Endothelial cell of umbilical vein (primary cell): ENCODE results near the gene IGFBP7. TPM values are rescaled to one million over a fixed set of nuclear protein-coding genes. Genes with fewer than 3 reads are reported as not detected.

Source experiments
- BruUV-seq: library from RNA; stranded (reverse); fragments of 400-500 nt; replicated peaks from 2 replicates; lab custom pipeline; 2021; lab: Mats Ljungman, UMichigan
- CTCF ChIA-PET: fragments of 300-600, 350-600 bp; sonication (Branson Sonifier 250); formaldehyde crosslinking; loops from one replicate; lab custom pipeline; 2021; ENCODE audit warnings: antibody characterized with exemption, inconsistent platforms; lab: Charles Lee
- POLR2A ChIA-PET: fragments of 300-600, 350-600 bp; sonication (Branson Sonifier 250); formaldehyde crosslinking; loops from one replicate; lab custom pipeline; 2021; ENCODE audit warnings: antibody characterized with exemption, inconsistent platforms; lab: Charles Lee
- DNase-seq: peaks from one replicate; pipeline ENCODE4 v3.0.0-alpha.2; 2011; ENCODE audit warnings: low read depth, low spot score
- FAIRE-seq: peaks from 2 replicates; lab custom pipeline; 2011; peaks lifted over from hg19 to GRCh38; lab: Jason Lieb, UNC
- H2AFZ ChIP-seq: 2 replicates; pipeline ENCODE4 v1.6.0; 2012; ENCODE audit warnings: low read depth, low read length, control low read depth, inconsistent platforms
- H3K27ac ChIP-seq: 2 replicates; pipeline ENCODE4 v1.5.1; 2011; ENCODE audit warnings: low read depth, mild to moderate bottlenecking, control low read depth, low read length, moderate library complexity; ENCODE audit not compliant: insufficient read depth
- H3K27me3 ChIP-seq, 2 experiments: 2 replicates each; pipeline versions ENCODE4 v1.6.0 to v1.6.1; 2011; ENCODE audit warnings: low read length in 2 of 2, mixed read lengths in 1 of 2; ENCODE audit not compliant: control insufficient read depth in 2 of 2, insufficient read depth in 2 of 2
- H3K36me3 ChIP-seq, 2 experiments: 2 replicates in 1 of 2; 3 replicates in 1 of 2; pipeline ENCODE4 v1.5.1; 2011; ENCODE audit warnings: low read length in 2 of 2, mild to moderate bottlenecking in 1 of 2, moderate library complexity in 1 of 2; ENCODE audit not compliant: control insufficient read depth in 2 of 2, insufficient read depth in 2 of 2; ENCODE audit errors: extremely low read depth in 1 of 2
- H3K4me1 ChIP-seq: 3 replicates; pipeline ENCODE4 v1.5.1; 2011; ENCODE audit warnings: mild to moderate bottlenecking, low read length; ENCODE audit not compliant: control insufficient read depth, insufficient read depth; ENCODE audit errors: extremely low read depth
- H3K4me2 ChIP-seq: 2 replicates; pipeline ENCODE4 v1.6.1; 2011; ENCODE audit warnings: low read length, control low read depth, mixed read lengths; ENCODE audit not compliant: insufficient read depth
- H3K4me3 ChIP-seq, 3 experiments: fragments of 200-600 bp in 1 of 3; sonication (generic), shearing (Covaris generic) in 1 of 3; replicated peaks in 1 of 3; 2 replicates each; pipeline ENCODE4 v1.5.1; 2011 to 2016; ENCODE audit warnings: control low read depth in 3 of 3, low read length in 3 of 3, mild to moderate bottlenecking in 2 of 3, inconsistent platforms in 1 of 3, low read depth in 1 of 3, moderate library complexity in 1 of 3; ENCODE audit not compliant: insufficient read depth in 1 of 3
- H3K79me2 ChIP-seq: 2 replicates; pipeline ENCODE4 v1.6.0; 2012; ENCODE audit warnings: low read length, inconsistent platforms; ENCODE audit not compliant: control insufficient read depth, insufficient read depth
- H3K9ac ChIP-seq: replicated peaks from 2 replicates; pipeline ENCODE3; 2011; ENCODE audit warnings: low read length, control low read depth; ENCODE audit not compliant: insufficient read depth; ENCODE audit errors: extremely low read depth
- H3K9me1 ChIP-seq: replicated peaks from 3 replicates; pipeline ENCODE4 v1.6.0; 2011; ENCODE audit warnings: mild to moderate bottlenecking, low read length; ENCODE audit not compliant: control insufficient read depth, insufficient read depth; ENCODE audit errors: extremely low read depth
- H3K9me3 ChIP-seq: replicated peaks from 2 replicates; pipeline ENCODE4 v1.5.1; 2012; ENCODE audit warnings: low read length, inconsistent platforms; ENCODE audit not compliant: control insufficient read depth, insufficient read depth
- H4K20me1 ChIP-seq: replicated peaks from 2 replicates; pipeline ENCODE3; 2011; ENCODE audit warnings: mild to moderate bottlenecking, low read length; ENCODE audit not compliant: control insufficient read depth, insufficient read depth; ENCODE audit errors: extremely low read depth
- EZH2 ChIP-seq: IDR thresholded peaks from 2 replicates; pipeline ENCODE4 v1.6.1; 2012; ENCODE audit warnings: borderline replicate concordance, low read depth, mild to moderate bottlenecking, moderate library complexity, low read length, inconsistent platforms; ENCODE audit not compliant: severe bottlenecking
- FOS ChIP-seq: IDR thresholded peaks from 2 replicates; pipeline ENCODE4 v1.6.1; 2011; ENCODE audit warnings: mild to moderate bottlenecking, low read length, moderate library complexity, borderline replicate concordance; ENCODE audit not compliant: insufficient read depth
- GATA2 ChIP-seq: IDR thresholded peaks from 2 replicates; pipeline ENCODE4 v1.7.0; 2011; ENCODE audit warnings: low read depth, mild to moderate bottlenecking, moderate library complexity, mixed read lengths, low read length; ENCODE audit not compliant: insufficient read length, insufficient read depth
- JUN ChIP-seq: IDR thresholded peaks from 2 replicates; pipeline ENCODE4 v1.6.1; 2011; ENCODE audit warnings: borderline replicate concordance, low read depth; ENCODE audit not compliant: insufficient read length, insufficient read depth
- MYC ChIP-seq: IDR thresholded peaks from one replicate; pipeline ENCODE4 v1.6.1; 2011; ENCODE audit warnings: mild to moderate bottlenecking, low read depth, low read length
- POLR2A ChIP-seq: IDR thresholded peaks from 2 replicates; pipeline ENCODE4 v1.6.1; 2012; ENCODE audit warnings: low read depth, mild to moderate bottlenecking, control low read depth, low read length
- POLR2AphosphoS5 ChIP-seq: IDR thresholded peaks from 2 replicates; pipeline ENCODE4 v1.6.1; 2012; ENCODE audit warnings: low read depth, mild to moderate bottlenecking, control low read depth, low read length, moderate library complexity; ENCODE audit not compliant: insufficient read depth
- dilution Hi-C: fragments of 300-500 bp; cut with MboI; formaldehyde crosslinking; loops from one replicate; pipeline ENCODE4 v1.15.0; 2019; ENCODE audit warnings: low sequenced_read_pairs; ENCODE audit not compliant: extremely low pct_ligation_motif_present
- intact Hi-C: fragments of 100-400 bp; cut with micrococcal nuclease; formaldehyde crosslinking; loops from one replicate; pipeline ENCODE4 v1.10.0; 2022
- polyA plus RNA-seq, 4 experiments: library from polyadenylated mRNA; depleted of rRNA in 3 of 4; stranded (reverse) in 3 of 4; unstranded in 1 of 4; fragments of >200 nt; gene quantifications; 2 replicates each; pipeline versions ENCODE4 v1.2.1 to v1.2.3, GENCODE V29; 2011 to 2012; ENCODE audit warnings: missing spikeins in 1 of 4
- total RNA-seq: library from RNA; stranded (reverse); gene quantifications from 2 replicates; pipeline ENCODE4 v1.2.3, GENCODE V29; 2021
- TF ChIP-seq, protein P1 (sequence below), 2 donors: IDR thresholded peaks; 1 replicate in 1 of 2; 2 replicates in 1 of 2; pipeline ENCODE4 v1.5.1; 2011; ENCODE audit warnings: low read length in 2 of 2, mild to moderate bottlenecking in 2 of 2, moderate library complexity in 2 of 2, control low read depth in 1 of 2, inconsistent platforms in 1 of 2, low read depth in 1 of 2; ENCODE audit not compliant: insufficient read depth in 1 of 2; ENCODE audit errors: extremely low read depth in 1 of 2
- TF ChIP-seq, protein P2 (sequence below): IDR thresholded peaks from 2 replicates; pipeline ENCODE4 v1.6.1; 2011; ENCODE audit not compliant: insufficient read depth, insufficient read length

Gene IGFBP7
- total and polyA plus RNA-seq, 2 donors (not counting 3 experiments of a cell fraction or from before 2014, with no cell fraction given) = 526 to 770 TPM

DNA sequence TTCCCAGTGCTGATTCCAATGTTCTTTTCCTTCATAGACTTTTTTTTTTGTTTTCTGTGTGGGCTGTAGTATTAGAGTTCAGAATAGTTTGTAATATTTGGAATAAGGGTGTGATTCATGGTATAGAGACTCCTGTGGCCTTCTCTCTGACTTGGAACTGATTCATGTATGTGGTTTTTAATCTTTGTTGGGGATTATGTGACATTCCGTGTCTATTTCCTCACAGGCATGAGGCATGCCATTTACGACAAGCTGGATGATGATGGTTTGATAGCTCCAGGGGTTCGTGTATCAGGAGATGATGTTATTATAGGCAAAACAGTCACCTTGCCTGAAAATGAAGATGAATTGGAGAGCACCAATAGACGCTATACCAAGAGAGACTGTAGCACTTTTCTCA is 87.1 kb downstream of the IGFBP7 start:
- Histone ChIP-seq H3K9me1 (peaks cover 3% of the 10 kb centered on the region), H3K27ac (peak overlapping the region; percentile 26), H2AFZ (no peak overlapping the region), H3K9me3 (no peaks in the 10 kb centered on the region), H3K4me2 (no peak overlapping the region), H3K4me3 (no peak overlapping the region), H3K27me3 (no peaks in the 10 kb centered on the region), H3K79me2 (peaks cover 17% of the 10 kb centered on the region), H3K9ac (no peak overlapping the region), H3K36me3 (peaks cover 12 to 54% of the 10 kb centered on the region in 2 experiments), H3K4me1 (peaks cover 42% of the 10 kb centered on the region), H4K20me1 (no peaks in the 10 kb centered on the region)
- CTCF ChIA-PET = interaction anchor here (1.5 kb wide), 1 partner anchor 140 kb away, joined by 4 read pairs; no protein-coding TSS in a partner anchor
- dilution Hi-C loops = no loop called here
- peak; percentile 15 for FAIRE-seq
- DNase-seq = peak; percentile 57
- POLR2A ChIA-PET = interaction anchor here (0.6 kb wide), 1 partner anchor 20 kb away, joined by 7 read pairs; no protein-coding TSS in a partner anchor
- no TSS peak for BruUV-seq
- intact Hi-C loops = no loop called here
- TF ChIP-seq POLR2A (no peak), EZH2 (no peak), JUN (peak; percentile 13), FOS (peak; percentile 70), MYC (no peak), POLR2AphosphoS5 (peak; percentile 24), GATA2 (peak; percentile 79)
- TF ChIP-seq, protein P1, sequence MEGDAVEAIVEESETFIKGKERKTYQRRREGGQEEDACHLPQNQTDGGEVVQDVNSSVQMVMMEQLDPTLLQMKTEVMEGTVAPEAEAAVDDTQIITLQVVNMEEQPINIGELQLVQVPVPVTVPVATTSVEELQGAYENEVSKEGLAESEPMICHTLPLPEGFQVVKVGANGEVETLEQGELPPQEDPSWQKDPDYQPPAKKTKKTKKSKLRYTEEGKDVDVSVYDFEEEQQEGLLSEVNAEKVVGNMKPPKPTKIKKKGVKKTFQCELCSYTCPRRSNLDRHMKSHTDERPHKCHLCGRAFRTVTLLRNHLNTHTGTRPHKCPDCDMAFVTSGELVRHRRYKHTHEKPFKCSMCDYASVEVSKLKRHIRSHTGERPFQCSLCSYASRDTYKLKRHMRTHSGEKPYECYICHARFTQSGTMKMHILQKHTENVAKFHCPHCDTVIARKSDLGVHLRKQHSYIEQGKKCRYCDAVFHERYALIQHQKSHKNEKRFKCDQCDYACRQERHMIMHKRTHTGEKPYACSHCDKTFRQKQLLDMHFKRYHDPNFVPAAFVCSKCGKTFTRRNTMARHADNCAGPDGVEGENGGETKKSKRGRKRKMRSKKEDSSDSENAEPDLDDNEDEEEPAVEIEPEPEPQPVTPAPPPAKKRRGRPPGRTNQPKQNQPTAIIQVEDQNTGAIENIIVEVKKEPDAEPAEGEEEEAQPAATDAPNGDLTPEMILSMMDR (IDR thresholded peaks at IDR 0.05; ENCODE audit: extremely low read depth in 1 of 2, insufficient read depth in 1 of 2, low read depth in 1 of 2, low read length in 2 of 2) = no peak
- TF ChIP-seq, protein P2, sequence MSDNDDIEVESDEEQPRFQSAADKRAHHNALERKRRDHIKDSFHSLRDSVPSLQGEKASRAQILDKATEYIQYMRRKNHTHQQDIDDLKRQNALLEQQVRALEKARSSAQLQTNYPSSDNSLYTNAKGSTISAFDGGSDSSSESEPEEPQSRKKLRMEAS = no peak
